Caco-2 (cell line): ENCODE results near the gene GFOD1. TPM values are rescaled to one million over a fixed set of nuclear protein-coding genes. Genes with fewer than 3 reads are reported as not detected.

Source experiments
- BruUV-seq: library from RNA; stranded (reverse); fragments of 400-500 nt; replicated peaks from 2 replicates; lab custom pipeline; 2021; lab: Mats Ljungman, UMichigan
- CTCF ChIA-PET: fragments of 300-600 bp; sonication (Branson Sonifier 250); formaldehyde crosslinking; loops from one replicate; lab custom pipeline; 2022; ENCODE audit warnings: antibody characterized with exemption; lab: Charles Lee
- POLR2A ChIA-PET: fragments of 300-600 bp; sonication (Branson Sonifier 250); formaldehyde crosslinking; loops from one replicate; lab custom pipeline; 2022; ENCODE audit warnings: antibody characterized with exemption; lab: Charles Lee
- DNase-seq, 2 experiments: peaks; one replicate each; pipeline versions ENCODE4 v3.0.0 to v3.0.0-alpha.2; 2020 to 2022
- H3K27me3 ChIP-seq: replicated peaks from 2 replicates; pipeline ENCODE4 v1.6.0; 2011; ENCODE audit warnings: low read length; ENCODE audit not compliant: control insufficient read depth, insufficient read depth
- H3K36me3 ChIP-seq: 2 replicates; pipeline ENCODE4 v1.5.1; 2011; ENCODE audit warnings: low read length; ENCODE audit not compliant: control insufficient read depth, insufficient read depth
- H3K4me1 ChIP-seq: fragments of 250-450 bp; sonication (Bioruptor Pico); 2 replicates; pipeline ENCODE4 v1.5.1; 2020; ENCODE audit warnings: mild to moderate bottlenecking
- H3K4me3 ChIP-seq: 2 replicates; pipeline ENCODE4 v1.5.1; 2011; ENCODE audit warnings: low read depth, mild to moderate bottlenecking, control low read depth, low read length
- H3K9me3 ChIP-seq: fragments of 250-450 bp; sonication (Bioruptor Pico); 2 replicates; pipeline ENCODE4 v1.5.1; 2020; ENCODE audit warnings: mild to moderate bottlenecking, moderate library complexity
- H3K27ac Mint-ChIP-seq: one replicate; pipeline ENCODE4 v1.8.0; 2022; ENCODE audit warnings: mixed read lengths; ENCODE audit not compliant: unreplicated experiment
- H3K27me3 Mint-ChIP-seq: one replicate; pipeline ENCODE4 v1.8.0; 2022; ENCODE audit warnings: mixed read lengths; ENCODE audit not compliant: insufficient read depth, unreplicated experiment
- H3K36me3 Mint-ChIP-seq: one replicate; pipeline ENCODE4 v1.8.0; 2022; ENCODE audit warnings: mild to moderate bottlenecking, mixed read lengths; ENCODE audit not compliant: insufficient read depth, unreplicated experiment
- H3K4me1 Mint-ChIP-seq: one replicate; pipeline ENCODE4 v1.8.0; 2022; ENCODE audit warnings: low read depth, mixed read lengths; ENCODE audit not compliant: unreplicated experiment
- H3K4me3 Mint-ChIP-seq: one replicate; pipeline ENCODE4 v1.8.0; 2022; ENCODE audit warnings: mild to moderate bottlenecking, moderate library complexity, mixed read lengths; ENCODE audit not compliant: unreplicated experiment
- H3K9me3 Mint-ChIP-seq: one replicate; pipeline ENCODE4 v1.8.0; 2022; ENCODE audit warnings: mixed read lengths; ENCODE audit not compliant: unreplicated experiment
- intact Hi-C: fragments of 100-400 bp; cut with micrococcal nuclease; formaldehyde crosslinking; loops from one replicate; pipeline ENCODE4 v1.10.0; 2022; ENCODE audit not compliant: unreplicated experiment
- total RNA-seq: library from RNA; stranded (reverse); gene quantifications from 2 replicates; pipeline ENCODE4 v1.2.3, GENCODE V29; 2022
- TF ChIP-seq, protein P1 (sequence below), 2 experiments: fragments of 200-600 bp in 1 of 2; IDR thresholded peaks; 1 replicate in 1 of 2; 2 replicates in 1 of 2; pipeline versions ENCODE4 v1.5.1 to v1.8.0; 2011 to 2022; ENCODE audit warnings: antibody characterized with exemption in 1 of 2, control low read depth in 1 of 2, inconsistent platforms in 1 of 2, low read depth in 1 of 2, low read length in 1 of 2, mild to moderate bottlenecking in 1 of 2, moderate library complexity in 1 of 2; ENCODE audit not compliant: insufficient read depth in 1 of 2, severe bottlenecking in 1 of 2, unreplicated experiment in 1 of 2

GFOD1 gene
- total RNA-seq, 1 experiment from 2014 or later = 0.84 TPM

DNA sequence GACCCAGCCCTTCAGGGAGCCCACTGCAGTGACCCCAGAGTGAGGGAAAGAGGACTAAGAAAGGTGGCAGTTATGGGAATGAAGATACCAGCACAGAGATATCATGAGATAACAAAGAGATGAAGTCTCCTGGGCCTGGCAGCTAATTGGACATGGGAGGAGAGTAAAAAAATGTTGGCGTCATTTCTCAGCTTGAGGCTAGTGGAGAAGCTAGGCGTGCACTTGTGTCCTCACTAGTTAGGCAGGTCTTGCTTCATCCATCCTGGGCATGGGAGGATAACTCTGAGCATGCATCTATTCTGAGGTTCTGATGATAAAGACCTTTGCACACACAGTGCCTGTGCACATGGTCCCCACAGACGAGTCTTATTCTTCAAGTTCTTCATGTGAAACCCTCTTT lies 4.1 kb upstream of the GFOD1 start:
- peaks cover 16% of the 10 kb centered on the region for H3K27me3 Mint-ChIP-seq
- H3K4me1 Mint-ChIP-seq = no peaks in the 10 kb centered on the region
- no peak overlapping the region for H3K27ac Mint-ChIP-seq
- POLR2A ChIA-PET = no interaction called here
- H3K9me3 Mint-ChIP-seq = no peaks in the 10 kb centered on the region
- no peak overlapping the region for H3K4me3 ChIP-seq
- no peaks in the 10 kb centered on the region for H3K36me3 ChIP-seq
- TF ChIP-seq, protein P1, sequence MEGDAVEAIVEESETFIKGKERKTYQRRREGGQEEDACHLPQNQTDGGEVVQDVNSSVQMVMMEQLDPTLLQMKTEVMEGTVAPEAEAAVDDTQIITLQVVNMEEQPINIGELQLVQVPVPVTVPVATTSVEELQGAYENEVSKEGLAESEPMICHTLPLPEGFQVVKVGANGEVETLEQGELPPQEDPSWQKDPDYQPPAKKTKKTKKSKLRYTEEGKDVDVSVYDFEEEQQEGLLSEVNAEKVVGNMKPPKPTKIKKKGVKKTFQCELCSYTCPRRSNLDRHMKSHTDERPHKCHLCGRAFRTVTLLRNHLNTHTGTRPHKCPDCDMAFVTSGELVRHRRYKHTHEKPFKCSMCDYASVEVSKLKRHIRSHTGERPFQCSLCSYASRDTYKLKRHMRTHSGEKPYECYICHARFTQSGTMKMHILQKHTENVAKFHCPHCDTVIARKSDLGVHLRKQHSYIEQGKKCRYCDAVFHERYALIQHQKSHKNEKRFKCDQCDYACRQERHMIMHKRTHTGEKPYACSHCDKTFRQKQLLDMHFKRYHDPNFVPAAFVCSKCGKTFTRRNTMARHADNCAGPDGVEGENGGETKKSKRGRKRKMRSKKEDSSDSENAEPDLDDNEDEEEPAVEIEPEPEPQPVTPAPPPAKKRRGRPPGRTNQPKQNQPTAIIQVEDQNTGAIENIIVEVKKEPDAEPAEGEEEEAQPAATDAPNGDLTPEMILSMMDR (IDR thresholded peaks at IDR 0.05; ENCODE audit: insufficient read depth in 1 of 2, low read depth in 1 of 2, low read length in 1 of 2, severe bottlenecking in 1 of 2, unreplicated experiment in 1 of 2) = no peak
- no peak for DNase-seq
- H3K9me3 ChIP-seq = no peaks in the 10 kb centered on the region
- BruUV-seq = no TSS peak
- no peak overlapping the region for H3K4me3 Mint-ChIP-seq
- intact Hi-C loops = no loop called here
- CTCF ChIA-PET = no interaction called here
- H3K36me3 Mint-ChIP-seq = no peaks in the 10 kb centered on the region
- H3K4me1 ChIP-seq = peaks cover 4% of the 10 kb centered on the region; the same call in 1 of the 2 replicates
- H3K27me3 ChIP-seq = no peaks in the 10 kb centered on the region; the same call in none of the 2 replicates

DNA sequence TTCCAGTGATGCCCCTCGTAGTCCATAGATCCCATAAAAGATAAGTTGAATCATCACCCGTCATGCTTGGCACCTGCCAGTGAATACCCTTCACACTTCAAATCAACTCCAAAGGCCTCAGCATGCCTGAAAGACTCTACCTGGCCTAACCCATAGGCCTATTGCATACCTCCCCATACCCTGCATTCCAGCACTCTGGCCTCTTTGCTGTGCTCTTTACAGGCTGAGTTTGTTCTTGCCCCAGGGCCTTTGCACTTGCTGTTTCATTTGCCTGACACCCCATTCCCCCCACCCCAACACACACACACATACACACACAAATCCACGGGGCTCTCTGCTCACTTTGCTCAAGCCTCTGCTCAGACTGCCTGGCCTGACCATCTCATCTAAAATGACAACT lies 3.0 kb upstream of the GFOD1 start:
- H3K9me3 ChIP-seq = no peaks in the 10 kb centered on the region
- peaks cover 4% of the 10 kb centered on the region; the same call in 1 of the 2 replicates for H3K4me1 ChIP-seq
- Mint-ChIP-seq H3K27me3 (peaks cover 25% of the 10 kb centered on the region), H3K36me3 (no peaks in the 10 kb centered on the region), H3K9me3 (no peaks in the 10 kb centered on the region), H3K4me3 (no peak overlapping the region), H3K27ac (no peak overlapping the region), H3K4me1 (peaks cover 7% of the 10 kb centered on the region)
- ChIA-PET CTCF (no interaction called here), POLR2A (no interaction called here)
- TF ChIP-seq, protein P1 (IDR thresholded peaks at IDR 0.05; ENCODE audit: insufficient read depth in 1 of 2, low read depth in 1 of 2, low read length in 1 of 2, severe bottlenecking in 1 of 2, unreplicated experiment in 1 of 2) = no peak
- DNase-seq = no peak
- H3K36me3 ChIP-seq = no peaks in the 10 kb centered on the region
- peaks cover 4% of the 10 kb centered on the region for H3K27me3 ChIP-seq
- no TSS peak for BruUV-seq
- no peak overlapping the region for H3K4me3 ChIP-seq
- intact Hi-C loops = no loop called here

DNA sequence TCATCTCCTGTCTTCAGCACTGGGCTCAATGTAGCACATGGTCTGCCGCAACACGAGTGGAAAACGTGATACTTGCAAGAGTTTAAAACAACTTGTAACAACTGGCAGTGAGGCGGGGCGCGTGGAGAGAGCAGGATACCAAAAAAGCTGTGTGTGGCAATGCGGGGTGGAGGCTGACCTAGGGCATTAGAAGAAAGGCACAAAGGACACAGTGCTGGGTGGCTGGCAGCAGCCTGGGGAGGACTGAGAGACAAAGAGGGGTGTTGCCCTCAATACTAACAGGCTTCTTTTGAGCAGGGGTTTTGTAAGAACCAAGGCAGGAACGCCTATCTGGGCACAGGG lies 1.5 kb upstream of the GFOD1 start:
- no peak for DNase-seq
- Mint-ChIP-seq H3K4me1 (peaks cover 7% of the 10 kb centered on the region), H3K4me3 (no peak overlapping the region), H3K9me3 (no peaks in the 10 kb centered on the region), H3K36me3 (no peaks in the 10 kb centered on the region), H3K27me3 (peaks cover 30% of the 10 kb centered on the region), H3K27ac (no peak overlapping the region)
- no peaks in the 10 kb centered on the region for H3K9me3 ChIP-seq
- intact Hi-C loops = loop anchor here (5.0 kb wide), 1 partner anchor 83 kb away; the partner anchor contains the start of gene SIRT5
- CTCF ChIA-PET = no interaction called here
- TF ChIP-seq, protein P1 (IDR thresholded peaks at IDR 0.05; ENCODE audit: insufficient read depth in 1 of 2, low read depth in 1 of 2, low read length in 1 of 2, severe bottlenecking in 1 of 2, unreplicated experiment in 1 of 2) = no peak
- BruUV-seq = no TSS peak
- H3K4me1 ChIP-seq = peaks cover 4% of the 10 kb centered on the region; the same call in 1 of the 2 replicates
- peaks cover 4% of the 10 kb centered on the region for H3K27me3 ChIP-seq
- POLR2A ChIA-PET = no interaction called here
- no peaks in the 10 kb centered on the region for H3K36me3 ChIP-seq
- no peak overlapping the region for H3K4me3 ChIP-seq
